ENCODE measurements around the gene CLCNKB. TPM values are rescaled to one million over a fixed set of nuclear protein-coding genes. Genes with fewer than 3 reads are reported as not detected.

Gene CLCNKB
- total RNA-seq, 1 experiment from 2014 or later, result 0.81 TPM

DNA sequence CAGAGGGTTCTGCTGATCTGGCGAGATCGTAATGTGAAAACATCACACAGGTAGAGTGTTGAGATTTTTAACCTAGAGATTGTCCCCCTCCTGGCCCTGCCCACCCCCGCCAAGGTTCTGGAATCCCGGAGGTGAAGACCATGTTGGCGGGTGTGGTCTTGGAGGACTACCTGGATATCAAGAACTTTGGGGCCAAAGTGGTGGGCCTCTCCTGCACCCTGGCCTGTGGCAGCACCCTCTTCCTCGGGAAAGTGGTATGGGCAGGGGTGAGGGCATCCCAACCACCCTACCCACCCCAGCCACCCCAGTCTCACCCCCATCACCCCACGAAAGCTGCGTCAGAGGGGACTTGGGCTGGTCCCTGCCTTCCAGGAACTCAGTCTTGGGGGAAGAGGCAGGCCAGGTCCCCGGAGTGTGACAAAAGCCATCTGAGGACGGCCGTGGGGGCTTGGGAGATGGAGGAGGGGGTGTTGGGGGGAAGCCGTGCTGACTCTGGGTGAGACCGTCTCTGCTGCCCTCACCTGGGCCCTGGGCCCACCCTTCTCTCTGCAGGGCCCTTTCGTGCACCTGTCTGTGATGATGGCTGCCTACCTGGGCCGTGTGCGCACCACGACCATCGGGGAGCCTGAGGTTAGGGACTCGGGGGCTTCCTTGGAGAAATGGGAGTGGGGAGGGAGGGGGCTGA, 4.4 kb downstream of the CLCNKB start (continued):
- TF ChIP-seq, protein P1, sequence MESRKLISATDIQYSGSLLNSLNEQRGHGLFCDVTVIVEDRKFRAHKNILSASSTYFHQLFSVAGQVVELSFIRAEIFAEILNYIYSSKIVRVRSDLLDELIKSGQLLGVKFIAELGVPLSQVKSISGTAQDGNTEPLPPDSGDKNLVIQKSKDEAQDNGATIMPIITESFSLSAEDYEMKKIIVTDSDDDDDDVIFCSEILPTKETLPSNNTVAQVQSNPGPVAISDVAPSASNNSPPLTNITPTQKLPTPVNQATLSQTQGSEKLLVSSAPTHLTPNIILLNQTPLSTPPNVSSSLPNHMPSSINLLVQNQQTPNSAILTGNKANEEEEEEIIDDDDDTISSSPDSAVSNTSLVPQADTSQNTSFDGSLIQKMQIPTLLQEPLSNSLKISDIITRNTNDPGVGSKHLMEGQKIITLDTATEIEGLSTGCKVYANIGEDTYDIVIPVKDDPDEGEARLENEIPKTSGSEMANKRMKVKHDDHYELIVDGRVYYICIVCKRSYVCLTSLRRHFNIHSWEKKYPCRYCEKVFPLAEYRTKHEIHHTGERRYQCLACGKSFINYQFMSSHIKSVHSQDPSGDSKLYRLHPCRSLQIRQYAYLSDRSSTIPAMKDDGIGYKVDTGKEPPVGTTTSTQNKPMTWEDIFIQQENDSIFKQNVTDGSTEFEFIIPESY (IDR thresholded peaks at IDR 0.05; ENCODE audit: extremely low read depth, insufficient replicate concordance, low read length), result no peak
- TF ChIP-seq CBX3 (IDR thresholded peaks at IDR 0.05; ENCODE audit: low read depth) (no peak), ZFX (IDR thresholded peaks at IDR 0.05) (no peak), SP1 (IDR thresholded peaks at IDR 0.05; ENCODE audit: low read depth) (no peak), YY1 (IDR thresholded peaks at IDR 0.05; ENCODE audit: extremely low read depth, insufficient replicate concordance, low read depth, low read length) (no peak)

DNA sequence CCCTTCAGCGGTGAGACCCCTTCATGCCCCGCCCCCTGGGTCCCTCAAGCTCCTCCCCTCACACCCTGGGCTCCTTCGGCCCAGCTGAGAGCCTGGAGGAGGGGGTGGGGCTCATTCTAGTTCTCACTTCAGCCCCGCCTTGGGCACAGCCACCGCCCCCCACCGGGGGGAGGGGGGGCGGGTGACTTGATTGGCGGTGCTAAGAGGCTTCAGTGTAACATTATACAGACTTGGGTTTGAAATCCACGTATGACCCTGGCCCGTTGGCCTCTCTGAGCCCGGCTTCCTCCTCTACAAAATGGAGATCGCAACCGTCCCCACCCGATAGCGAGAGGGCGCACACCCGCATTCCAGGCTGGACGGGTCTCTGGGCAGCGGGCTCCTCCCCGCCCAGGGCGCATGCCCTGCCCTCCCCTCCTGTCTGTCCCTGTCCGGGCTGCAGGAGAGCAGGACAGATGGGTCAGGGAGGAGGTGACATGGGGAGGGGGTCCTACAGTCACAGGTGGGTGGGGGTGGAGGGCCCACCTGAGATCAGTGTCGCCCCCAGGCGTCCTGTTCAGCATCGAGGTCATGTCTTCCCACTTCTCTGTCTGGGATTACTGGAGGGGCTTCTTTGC, 5.1 kb downstream of the CLCNKB start:
- BruUV-seq (replicated peaks), result no TSS peak
- RAD21 ChIA-PET (ENCODE audit: low non-redundant PET in 1 of 2, low total read pairs in 2 of 2, uncharacterized antibody in 2 of 2, unreplicated experiment in 2 of 2), result no interaction called here
- intact Hi-C loops (cut with micrococcal nuclease), result no loop called here
- no peaks in the 10 kb centered on the region for H3K9me3 ChIP-seq (ENCODE audit: control insufficient read depth in 1 of 2, insufficient read depth in 1 of 2, low read depth in 1 of 2, low read length in 2 of 2)
- peaks cover 2 to 9% of the 10 kb centered on the region in 2 experiments; a peak in 2 of 4 replicates for H3K4me1 ChIP-seq (ENCODE audit: control insufficient read depth in 1 of 2, insufficient read depth in 2 of 2, low read length in 2 of 2)
- ATAC-seq, result peak; percentile 85
- CTCF ChIA-PET, result no interaction called here
- H3K9ac ChIP-seq (ENCODE audit: low read length), result peak overlapping the region; percentile 48
- TF ChIP-seq, protein P2, sequence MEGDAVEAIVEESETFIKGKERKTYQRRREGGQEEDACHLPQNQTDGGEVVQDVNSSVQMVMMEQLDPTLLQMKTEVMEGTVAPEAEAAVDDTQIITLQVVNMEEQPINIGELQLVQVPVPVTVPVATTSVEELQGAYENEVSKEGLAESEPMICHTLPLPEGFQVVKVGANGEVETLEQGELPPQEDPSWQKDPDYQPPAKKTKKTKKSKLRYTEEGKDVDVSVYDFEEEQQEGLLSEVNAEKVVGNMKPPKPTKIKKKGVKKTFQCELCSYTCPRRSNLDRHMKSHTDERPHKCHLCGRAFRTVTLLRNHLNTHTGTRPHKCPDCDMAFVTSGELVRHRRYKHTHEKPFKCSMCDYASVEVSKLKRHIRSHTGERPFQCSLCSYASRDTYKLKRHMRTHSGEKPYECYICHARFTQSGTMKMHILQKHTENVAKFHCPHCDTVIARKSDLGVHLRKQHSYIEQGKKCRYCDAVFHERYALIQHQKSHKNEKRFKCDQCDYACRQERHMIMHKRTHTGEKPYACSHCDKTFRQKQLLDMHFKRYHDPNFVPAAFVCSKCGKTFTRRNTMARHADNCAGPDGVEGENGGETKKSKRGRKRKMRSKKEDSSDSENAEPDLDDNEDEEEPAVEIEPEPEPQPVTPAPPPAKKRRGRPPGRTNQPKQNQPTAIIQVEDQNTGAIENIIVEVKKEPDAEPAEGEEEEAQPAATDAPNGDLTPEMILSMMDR (IDR thresholded peaks at IDR 0.05 in 2 of 3, conservative IDR thresholded peaks at IDR 0.05 in 1 of 3; ENCODE audit: borderline replicate concordance in 1 of 3, insufficient read depth in 1 of 3, low read depth in 2 of 3, low read length in 2 of 3), result 0 out of 6 replicates have a peak, but pooled peaks of 1 of the 3 experiments have one; percentile 6
- no peak for TF ChIP-seq RAD21 (IDR thresholded peaks at IDR 0.05; ENCODE audit: low read depth)
- H3K27ac ChIP-seq (ENCODE audit: low read depth, low read length), result no peak overlapping the region
- H3K4me3 ChIP-seq (replicated peaks in 1 of 2; ENCODE audit: low read depth in 1 of 2, low read length in 2 of 2), result peak overlapping the region; percentile 36 to 47
- no peaks in the 10 kb centered on the region for H3K36me3 ChIP-seq (ENCODE audit: control insufficient read depth in 1 of 2, insufficient read depth in 2 of 2, low read length in 2 of 2)
- no peaks in the 10 kb centered on the region for H3K27me3 ChIP-seq (ENCODE audit: insufficient read depth, low read length)
- H3K4me2 ChIP-seq (ENCODE audit: low read length), result peak overlapping the region; percentile 74
- no peak for DNase-seq (ENCODE audit: low read depth, low spot score)
- H4K20me1 ChIP-seq (ENCODE audit: insufficient read depth), result no peaks in the 10 kb centered on the region
- no peak overlapping the region for H2AFZ ChIP-seq (ENCODE audit: low read depth, low read length, poor library complexity, severe bottlenecking)
- POLR2A ChIA-PET, result no interaction called here
- no peaks in the 10 kb centered on the region for H3K9me2 ChIP-seq (ENCODE audit: insufficient read depth)
- H3K79me2 ChIP-seq (ENCODE audit: insufficient read depth, low read length), result no peaks in the 10 kb centered on the region

Data from HCT116 (cell line).